ENCODE data around the gene KCTD11.
"Not testable (repeated sequence)": the region's sequence is repeated elsewhere in the genome, so short reads cannot be mapped to it uniquely, and the experiment has no call there.

DNA sequence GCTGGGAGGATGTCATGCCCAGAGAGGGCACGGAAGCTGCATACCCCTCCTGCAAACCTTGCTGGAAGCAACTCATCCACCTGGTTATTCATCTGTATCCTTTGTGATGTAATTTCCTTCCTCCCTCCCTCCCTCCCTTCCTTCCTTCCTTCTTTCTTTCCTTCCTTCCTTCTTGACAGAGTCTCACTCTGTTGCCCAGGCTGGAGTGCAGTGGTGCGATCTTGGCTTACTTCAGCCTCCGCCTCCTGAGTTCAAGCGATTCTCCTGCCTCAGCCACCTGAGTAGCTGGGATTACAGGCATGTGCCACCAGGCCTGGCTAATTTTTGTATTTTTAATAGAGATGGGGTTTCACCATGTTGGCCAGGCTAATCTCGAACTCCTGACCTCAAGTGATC lies 16.6 kb downstream of the KCTD11 start:
- TF ChIP-seq, protein P1, sequence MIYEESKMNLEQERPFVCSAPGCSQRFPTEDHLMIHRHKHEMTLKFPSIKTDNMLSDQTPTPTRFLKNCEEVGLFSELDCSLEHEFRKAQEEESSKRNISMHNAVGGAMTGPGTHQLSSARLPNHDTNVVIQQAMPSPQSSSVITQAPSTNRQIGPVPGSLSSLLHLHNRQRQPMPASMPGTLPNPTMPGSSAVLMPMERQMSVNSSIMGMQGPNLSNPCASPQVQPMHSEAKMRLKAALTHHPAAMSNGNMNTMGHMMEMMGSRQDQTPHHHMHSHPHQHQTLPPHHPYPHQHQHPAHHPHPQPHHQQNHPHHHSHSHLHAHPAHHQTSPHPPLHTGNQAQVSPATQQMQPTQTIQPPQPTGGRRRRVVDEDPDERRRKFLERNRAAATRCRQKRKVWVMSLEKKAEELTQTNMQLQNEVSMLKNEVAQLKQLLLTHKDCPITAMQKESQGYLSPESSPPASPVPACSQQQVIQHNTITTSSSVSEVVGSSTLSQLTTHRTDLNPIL (CRISPR knock-in tag; IDR thresholded peaks at IDR 0.05; ENCODE audit: low read depth), result not testable (repeated sequence)
- not testable (repeated sequence) for TF ChIP-seq ZFP3 (CRISPR knock-in tag; IDR thresholded peaks at IDR 0.05); SNAI2 (CRISPR knock-in tag; IDR thresholded peaks at IDR 0.05); ZFP30 (CRISPR knock-in tag; IDR thresholded peaks at IDR 0.05); ARNTL (CRISPR knock-in tag; IDR thresholded peaks at IDR 0.05; ENCODE audit: borderline replicate concordance, low read depth); PPARA (CRISPR knock-in tag; IDR thresholded peaks at IDR 0.05; ENCODE audit: borderline replicate concordance); ZNF8 (CRISPR knock-in tag; IDR thresholded peaks at IDR 0.05); GLIS3 (CRISPR knock-in tag; IDR thresholded peaks at IDR 0.05)
